Endometrium (tissue), 2 donors: Measurements from ENCODE around the gene TMEM97.
A peak's percentile ranks its signal among the peaks of the same experiment; 100 is the strongest.

Experiments
- FAIRE-seq: peaks from 2 replicates; lab custom pipeline; 2012; peaks lifted over from hg19 to GRCh38; lab: Jason Lieb, UNC
- donor health status: control.
- donor health status: control.

The TMEM97 gene

GRCh38 chr17:28317099-28317965 is 1.7 kb upstream of the TMEM97 start:
- FAIRE-seq, result no peak

GRCh38 chr17:28317966-28318758 is 838 bp upstream of the TMEM97 start:
- FAIRE-seq, result no peak

GRCh38 chr17:28319598-28319935 is 567 bp downstream of the TMEM97 start:
- FAIRE-seq, result no peak

GRCh38 chr17:28320215-28321061 is 1.4 kb downstream of the TMEM97 start:
- FAIRE-seq, result no peak

GRCh38 chr17:28324267-28324745 is 5.3 kb downstream of the TMEM97 start:
- FAIRE-seq, result no peak

GRCh38 chr17:28324781-28325180 is 5.8 kb downstream of the TMEM97 start:
- FAIRE-seq, result no peak

GRCh38 chr17:28325211-28325610 is 6.2 kb downstream of the TMEM97 start:
- no peak for FAIRE-seq

- FAIRE-seq, result no peak
Observed at GRCh38 chr17:28326114-28326513, 7.1 kb downstream of the TMEM97 start.

- FAIRE-seq, result no peak
Observed at GRCh38 chr17:28327031-28327607, 8.1 kb downstream of the TMEM97 start.

GRCh38 chr17:28327709-28328108 is 8.7 kb downstream of the TMEM97 start:
- no peak for FAIRE-seq

- FAIRE-seq, result no peak
Observed at GRCh38 chr17:28328325-28328724, 9.3 kb downstream of the TMEM97 start.

- FAIRE-seq, result no peak
Observed at GRCh38 chr17:28330671-28331070, 11.7 kb downstream of the TMEM97 start.

GRCh38 chr17:28331891-28332420 is 13.0 kb downstream of the TMEM97 start:
- no peak for FAIRE-seq

- no peak for FAIRE-seq
Observed at GRCh38 chr17:28333083-28333746, 14.2 kb downstream of the TMEM97 start.

GRCh38 chr17:28334171-28334570 is 15.2 kb downstream of the TMEM97 start:
- no peak for FAIRE-seq

- FAIRE-seq, result no peak
Observed at GRCh38 chr17:28334666-28335200, 15.7 kb downstream of the TMEM97 start.

- peak; percentile 98 for FAIRE-seq
Observed at GRCh38 chr17:28335201-28335958, 16.4 kb downstream of the TMEM97 start, which contains the start of the genes IFT20 and TNFAIP1. IFT20 (minus strand) TSS chr17:28335472; CDS start chr17:28331985, 3,487 bp downstream. TNFAIP1 (plus strand) TSS chr17:28335761; CDS start chr17:28339522, 3,761 bp downstream.

GRCh38 chr17:28335959-28336871 is 17.2 kb downstream of the TMEM97 start:
- no peak for FAIRE-seq
